Left colon (tissue), 2 donors: Measurements from ENCODE around the gene CYP26B1. TPM values are rescaled to one million over a fixed set of nuclear protein-coding genes. Genes with fewer than 3 reads are reported as not detected.

ENCODE experiments used
- ATAC-seq: fragments of 200-7000 bp; cut with Tn5 transposase; one replicate; pipeline ENCODE4 v1.9.1; 2020; ENCODE audit warnings: mild to moderate bottlenecking, moderate library complexity
- DNase-seq, 2 donors: peaks; one replicate each; pipeline ENCODE4 v3.0.0-alpha.2; 2020
- intact Hi-C, 2 donors: fragments of 100-400 bp; cut with DNase I in 1 of 2; cut with micrococcal nuclease in 1 of 2; formaldehyde crosslinking; loops; one replicate each; pipeline versions ENCODE4 v1.11.2 to v1.14.0; 2022; cut with DNase I, micrococcal nuclease
- total RNA-seq, 2 donors: library from RNA; stranded (reverse); fragmentation: NEBNext Ultra II Directional; extraction: Animal tissue kit (Norgen Biotek cat#: 25700); gene quantifications; one replicate each; pipeline ENCODE4 v1.2.1, GENCODE V29; 2021
- donor health status: DM: no; HTN: no; CAD: no.
- donor health status: DM: yes; HTN: yes; CAD: no.

CYP26B1 gene
- total RNA-seq, 2 donors from 2014 or later: 1.6 to 2.1 TPM

DNA sequence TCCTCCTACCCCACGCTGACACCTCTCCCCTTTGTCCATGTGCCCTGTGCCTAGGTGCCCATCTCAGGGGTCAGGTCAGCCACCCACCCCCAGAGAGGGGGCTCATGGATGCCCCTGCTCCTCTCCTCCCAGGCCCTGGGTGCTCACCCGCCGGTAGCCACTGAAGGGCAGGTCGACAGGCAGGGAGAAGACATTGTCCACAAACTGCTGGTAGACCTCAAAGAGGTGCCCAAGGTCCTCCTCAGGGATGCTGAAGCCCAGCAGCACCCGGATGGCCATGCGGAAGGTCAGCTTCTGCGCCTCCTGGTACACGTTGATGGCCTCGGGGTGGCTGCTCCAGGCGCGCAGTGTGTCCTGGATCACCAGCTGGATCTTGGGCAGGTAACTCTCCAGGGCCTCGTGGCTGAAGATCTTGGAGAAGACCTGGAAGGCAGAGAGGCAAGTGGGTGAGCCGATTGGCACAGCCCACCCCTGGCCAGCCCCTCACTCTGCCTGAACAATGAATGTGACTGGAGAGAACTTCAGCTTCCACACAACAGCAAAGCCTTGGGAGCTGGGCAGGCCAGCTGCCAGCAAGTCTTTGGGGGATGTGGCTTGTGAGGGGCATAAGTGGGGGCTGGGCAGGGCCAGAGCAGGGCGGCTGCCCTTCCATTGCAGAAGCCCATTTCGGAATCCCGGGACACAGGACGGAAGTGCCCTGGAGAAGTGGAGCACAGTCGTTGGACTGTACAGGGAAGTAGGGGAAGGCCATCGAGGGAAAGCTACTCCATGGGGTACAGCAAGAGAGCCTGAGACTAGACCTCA, 12.5 kb downstream of the CYP26B1 start:
- ATAC-seq (no peak), DNase-seq (peak in 1 of 2 donors; percentile 15)
- intact Hi-C loops: no loop called here

DNA sequence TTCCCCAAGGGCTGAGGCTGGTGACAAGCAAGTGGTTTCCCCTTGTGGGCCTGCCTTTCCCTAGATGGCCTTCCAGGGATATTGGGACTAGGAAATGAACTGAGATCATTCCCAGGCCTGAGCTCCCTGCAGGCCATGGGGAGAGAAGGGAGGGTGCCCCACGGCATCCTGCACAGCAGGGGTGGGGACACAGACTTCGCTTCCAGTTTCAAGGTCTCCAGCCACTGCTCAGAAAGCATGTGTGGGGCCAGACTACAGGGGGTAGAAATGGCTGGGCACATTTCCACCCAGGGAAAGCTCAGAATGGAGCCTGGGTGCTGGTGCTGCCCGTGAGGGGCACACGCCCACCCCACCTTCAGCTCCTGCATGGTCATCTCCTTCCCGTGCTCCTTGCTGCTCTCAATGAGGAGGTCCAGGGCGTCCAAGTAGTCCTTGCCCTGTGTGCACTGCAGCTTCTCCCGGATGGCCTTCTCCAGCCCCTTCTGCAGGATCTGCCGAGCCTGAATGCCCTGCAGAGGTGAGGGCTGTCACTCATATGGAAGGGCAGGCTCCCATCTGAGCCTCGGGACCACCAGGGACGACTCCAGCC, 13.2 kb downstream of the CYP26B1 start:
- DNase-seq: peak in 1 of 2 donors; percentile 15
- no peak for ATAC-seq
- intact Hi-C loops: no loop called here

DNA sequence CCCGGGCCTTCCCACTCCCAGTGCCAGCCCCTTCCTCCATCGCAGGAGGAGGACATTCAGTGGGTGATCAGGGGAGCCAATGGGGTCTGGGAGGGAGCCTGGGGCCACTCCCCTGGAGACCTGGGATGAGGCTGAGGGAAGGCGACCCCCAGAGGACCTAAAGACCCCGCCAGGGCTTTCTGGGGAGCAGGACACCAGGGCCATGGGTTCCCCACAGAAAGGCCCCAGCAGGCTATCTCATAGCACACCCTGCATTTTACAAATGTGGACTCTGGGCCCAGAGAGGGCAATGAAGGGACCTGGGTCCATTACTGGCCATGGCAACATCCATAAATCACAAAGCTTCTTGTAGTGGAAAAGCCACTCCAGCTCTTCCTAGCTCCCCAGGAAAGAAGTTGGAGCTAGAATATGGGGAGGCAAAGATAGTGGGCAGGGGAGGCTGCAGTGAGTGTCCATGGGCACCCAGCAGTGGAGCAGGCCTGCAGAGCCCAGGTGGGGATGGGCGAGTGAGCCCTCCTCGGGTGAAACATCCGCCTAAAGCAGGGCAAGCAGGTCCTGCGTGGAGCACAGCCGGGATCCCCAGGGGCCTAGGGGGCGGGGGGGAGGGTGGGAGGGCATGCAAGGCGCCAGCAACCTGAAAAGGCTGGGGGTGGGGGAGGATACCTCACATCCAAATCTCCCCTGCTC, 13.8 kb downstream of the CYP26B1 start:
- peak in 1 of 2 donors; percentile 18 for DNase-seq
- intact Hi-C loops: no loop called here
- no peak for ATAC-seq

DNA sequence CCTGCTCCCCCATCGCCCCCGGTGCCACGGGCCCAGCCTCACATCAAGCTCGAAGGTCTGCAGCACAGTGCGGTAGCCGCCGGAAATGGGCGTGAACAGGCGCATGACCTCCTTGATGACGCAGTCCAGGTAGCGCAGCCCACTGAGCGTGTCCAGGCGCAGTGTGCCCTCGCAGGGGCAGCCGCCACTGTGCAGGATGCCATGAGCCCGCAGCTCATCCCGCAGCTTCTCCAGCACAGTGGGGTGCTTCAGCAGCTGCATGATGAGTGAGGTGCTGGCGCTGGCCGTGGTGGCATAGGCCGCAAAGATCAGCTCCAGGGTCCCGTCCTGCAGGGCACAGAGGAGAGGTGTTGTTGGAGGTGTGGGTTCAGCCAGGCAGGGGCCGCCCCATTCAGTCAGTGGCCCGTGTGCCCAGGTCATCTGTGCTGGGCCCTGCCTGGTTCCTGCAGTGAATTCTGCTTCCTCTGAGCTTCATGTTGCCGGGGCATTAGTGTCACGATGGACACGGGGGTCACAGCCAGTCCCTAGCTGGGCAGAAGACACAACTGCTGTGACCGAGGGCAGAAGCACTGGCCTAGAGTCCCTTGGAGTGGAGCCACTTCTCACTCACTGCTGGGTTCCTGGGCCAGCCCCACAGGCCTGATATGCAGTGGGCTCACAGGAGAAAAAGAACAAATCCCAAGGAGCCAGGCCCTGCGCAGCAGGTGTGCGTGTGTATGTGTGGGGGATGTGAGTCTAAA, 14.5 kb downstream of the CYP26B1 start:
- ATAC-seq: no peak
- intact Hi-C loops: no loop called here
- no peak for DNase-seq

DNA sequence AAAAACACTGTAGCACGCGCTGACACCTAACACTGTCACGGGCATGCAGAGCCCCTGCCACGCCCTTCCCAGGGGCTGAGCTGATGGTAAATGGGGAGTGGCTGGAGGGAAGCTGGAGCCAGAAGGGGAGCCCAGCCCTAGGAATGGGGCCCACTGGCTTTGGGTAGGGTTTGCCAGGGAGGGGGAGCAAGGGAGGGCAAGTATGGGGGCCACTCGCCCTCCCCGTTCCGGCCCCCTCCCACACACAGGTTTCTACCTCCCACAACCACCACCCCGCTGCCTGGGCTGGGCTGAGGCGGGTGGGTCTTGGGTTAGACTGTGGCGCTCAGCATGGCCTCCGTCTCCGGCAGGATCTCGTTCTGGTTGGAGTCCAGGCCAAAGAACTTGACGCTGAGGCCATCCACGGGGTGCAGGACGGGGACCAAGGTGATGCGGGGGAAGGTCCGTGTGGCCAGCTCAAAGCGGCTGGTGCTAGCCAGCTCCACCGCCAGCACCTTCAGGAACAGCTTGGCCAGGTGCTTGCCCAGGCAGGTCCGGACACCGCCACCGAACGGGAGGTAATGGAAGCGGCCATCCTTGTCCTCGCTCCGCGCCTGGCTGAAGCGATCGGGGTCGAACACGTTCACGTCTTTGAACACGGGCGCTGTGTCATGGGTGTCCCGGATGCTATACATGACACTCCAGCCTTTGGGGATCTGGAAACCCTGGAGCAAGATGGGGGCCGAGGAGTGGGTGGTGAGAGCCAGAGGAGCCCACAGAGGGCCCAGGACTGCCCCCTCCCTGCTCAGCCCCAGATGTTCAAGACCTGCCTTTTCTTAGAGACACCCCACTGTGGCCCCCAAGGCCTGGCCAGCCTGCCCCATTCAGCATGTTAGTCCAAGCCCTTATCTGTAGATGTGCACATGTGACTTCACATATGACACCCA, 15.5 kb downstream of the CYP26B1 start:
- DNase-seq (peak in 1 of 2 donors; percentile 19), ATAC-seq (no peak)
- intact Hi-C loops: no loop called here

DNA sequence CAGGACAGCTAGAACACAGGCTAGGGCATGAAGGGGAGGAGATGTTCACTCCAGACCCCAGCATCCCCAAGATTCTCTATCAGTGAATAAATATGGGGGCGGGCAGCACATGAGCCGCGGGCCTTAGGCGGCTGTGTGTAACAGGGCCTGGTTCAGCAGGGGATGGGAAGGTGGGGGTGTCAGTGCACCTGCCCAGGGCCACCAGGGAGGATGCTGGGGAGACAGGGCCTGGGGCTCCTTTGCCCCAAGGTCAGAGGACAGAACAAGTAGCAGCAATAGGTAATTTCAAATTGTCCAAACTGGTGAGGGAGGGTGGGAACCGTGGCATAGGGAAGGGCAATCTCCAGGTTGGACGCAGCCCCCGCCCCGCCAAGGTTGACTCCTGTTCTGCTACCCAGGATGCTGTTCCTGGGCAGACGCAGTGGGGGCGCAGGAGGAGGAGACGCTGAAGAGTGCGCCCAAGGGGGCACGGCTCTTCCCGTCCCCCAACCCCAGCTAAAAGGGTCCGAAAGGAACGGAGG, 16.2 kb downstream of the CYP26B1 start:
- no peak for ATAC-seq
- DNase-seq: no peak
- intact Hi-C loops: no loop called here

GRCh38 chr2:72130659-72131360, 16.9 kb downstream of the CYP26B1 start:
- DNase-seq: peak in 1 of 2 donors; percentile 6
- ATAC-seq: no peak
- intact Hi-C loops: no loop called here

GRCh38 chr2:72129681-72130340, 17.9 kb downstream of the CYP26B1 start:
- ATAC-seq (no peak), DNase-seq (peak in 1 of 2 donors; percentile 18)
- intact Hi-C loops: no loop called here

GRCh38 chr2:72128843-72129227, 18.8 kb downstream of the CYP26B1 start:
- DNase-seq: no peak
- intact Hi-C loops: no loop called here

GRCh38 chr2:72128059-72128842, 19.4 kb downstream of the CYP26B1 start:
- peak in 1 of 2 donors; percentile 8 for DNase-seq
- ATAC-seq: no peak
- intact Hi-C loops: no loop called here

More at GRCh38 chr2:72128843-72129227, 18.8 kb downstream of the CYP26B1 start:
- ATAC-seq: no peak

GRCh38 chr2:72127401-72128058, 20.1 kb downstream of the CYP26B1 start:
- DNase-seq (no peak), ATAC-seq (no peak)

GRCh38 chr2:72126186-72127100, 21.2 kb downstream of the CYP26B1 start:
- no peak for DNase-seq
- intact Hi-C loops: no loop called here
- ATAC-seq: no peak

More at GRCh38 chr2:72127401-72128058, 20.1 kb downstream of the CYP26B1 start:
- intact Hi-C loops: no loop called here

DNA sequence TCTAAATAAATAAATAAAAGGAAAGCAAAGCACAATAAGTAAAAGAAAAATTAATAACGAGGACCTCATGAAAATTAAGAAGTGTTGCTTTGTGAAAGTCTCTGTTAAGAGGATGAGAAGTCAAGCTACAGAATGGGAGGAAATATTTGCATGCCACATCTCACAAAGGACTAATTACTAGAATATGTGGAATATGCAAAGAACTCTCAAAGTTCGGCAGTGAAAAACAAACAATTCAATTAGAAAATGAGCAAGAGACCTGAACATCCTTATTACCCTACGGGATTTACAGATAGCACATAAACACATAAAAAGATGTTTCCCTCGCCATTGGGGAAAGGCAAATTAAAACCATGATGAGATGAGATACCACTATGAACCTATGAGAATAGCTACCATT, 23.3 kb downstream of the CYP26B1 start:
- no peak for DNase-seq
- intact Hi-C loops: no loop called here
- no peak for ATAC-seq

- DNase-seq: no peak
- no peak for ATAC-seq
- intact Hi-C loops: no loop called here
These were observed 26.5 kb downstream of the CYP26B1 start for GRCh38 chr2:72121153-72121552.

GRCh38 chr2:72118951-72119350, 28.7 kb downstream of the CYP26B1 start:
- DNase-seq: no peak
- no peak for ATAC-seq
- intact Hi-C loops: no loop called here
